Measurements from ENCODE around the gene GLCE. TPM values are rescaled to one million over a fixed set of nuclear protein-coding genes. Genes with fewer than 3 reads are reported as not detected.

Gene GLCE
- total and polyA plus RNA-seq, 2 experiments from 2014 or later: 9.7 to 17.1 TPM

DNA sequence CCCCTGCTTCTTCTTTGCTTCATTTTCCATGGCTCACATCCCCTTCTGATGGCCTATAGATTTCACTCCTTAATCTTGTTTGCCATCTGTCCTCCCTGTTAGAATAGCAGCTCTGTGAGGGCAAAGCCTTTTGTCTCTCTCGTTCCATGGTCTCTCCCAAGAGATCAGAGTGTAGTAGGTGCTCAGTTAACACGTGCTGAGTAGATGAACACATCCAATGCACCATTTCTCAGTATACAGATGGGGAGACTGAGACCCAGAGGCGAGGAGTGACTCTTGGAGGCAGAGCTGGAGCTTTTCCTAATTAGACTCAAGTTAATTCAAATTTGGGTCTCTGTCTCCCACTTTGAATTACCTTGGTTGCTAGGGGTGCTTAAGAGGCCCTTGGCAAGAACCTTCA is 142.5 kb downstream of the GLCE start:
- Histone ChIP-seq H3K36me3 (ENCODE audit: low read depth) (no peaks in the 10 kb centered on the region), H3K9me3 (ENCODE audit: low read depth) (no peaks in the 10 kb centered on the region), H3K27me3 (replicated peaks; ENCODE audit: insufficient read depth) (no peaks in the 10 kb centered on the region), H3K4me2 (ENCODE audit: unreplicated experiment) (no peak overlapping the region), H4K20me1 (ENCODE audit: insufficient read depth) (no peaks in the 10 kb centered on the region), H3K79me2 (ENCODE audit: insufficient read depth) (no peaks in the 10 kb centered on the region), H3K9ac (no peak overlapping the region), H3K27ac (peak overlapping the region; percentile 86), H3K4me1 (ENCODE audit: insufficient read depth) (peaks cover 30% of the 10 kb centered on the region), H3K9me2 (ENCODE audit: insufficient read depth) (no peaks in the 10 kb centered on the region), H2AFZ (no peak overlapping the region), H3K4me3 (no peak overlapping the region), H3F3A (ENCODE audit: insufficient read depth) (peaks cover 28% of the 10 kb centered on the region)
- no peak for TF ChIP-seq EZH2phosphoT487 (IDR thresholded peaks at IDR 0.05; ENCODE audit: insufficient read depth, low read depth)
- no peak for TF ChIP-seq EZH2 (IDR thresholded peaks at IDR 0.05; ENCODE audit: insufficient read depth, poor library complexity, severe bottlenecking)
- in situ Hi-C loops (cut with MboI): no loop called here
- DNase-seq: no peak
- 67 to 69% methylated on average over 3 of the region's 3 CpGs for WGBS, 2 experiments (ENCODE audit: low coverage in 1 of 2, low lambda C conversion rate in 2 of 2, missing lambda C conversion rate in 2 of 2)

DNA sequence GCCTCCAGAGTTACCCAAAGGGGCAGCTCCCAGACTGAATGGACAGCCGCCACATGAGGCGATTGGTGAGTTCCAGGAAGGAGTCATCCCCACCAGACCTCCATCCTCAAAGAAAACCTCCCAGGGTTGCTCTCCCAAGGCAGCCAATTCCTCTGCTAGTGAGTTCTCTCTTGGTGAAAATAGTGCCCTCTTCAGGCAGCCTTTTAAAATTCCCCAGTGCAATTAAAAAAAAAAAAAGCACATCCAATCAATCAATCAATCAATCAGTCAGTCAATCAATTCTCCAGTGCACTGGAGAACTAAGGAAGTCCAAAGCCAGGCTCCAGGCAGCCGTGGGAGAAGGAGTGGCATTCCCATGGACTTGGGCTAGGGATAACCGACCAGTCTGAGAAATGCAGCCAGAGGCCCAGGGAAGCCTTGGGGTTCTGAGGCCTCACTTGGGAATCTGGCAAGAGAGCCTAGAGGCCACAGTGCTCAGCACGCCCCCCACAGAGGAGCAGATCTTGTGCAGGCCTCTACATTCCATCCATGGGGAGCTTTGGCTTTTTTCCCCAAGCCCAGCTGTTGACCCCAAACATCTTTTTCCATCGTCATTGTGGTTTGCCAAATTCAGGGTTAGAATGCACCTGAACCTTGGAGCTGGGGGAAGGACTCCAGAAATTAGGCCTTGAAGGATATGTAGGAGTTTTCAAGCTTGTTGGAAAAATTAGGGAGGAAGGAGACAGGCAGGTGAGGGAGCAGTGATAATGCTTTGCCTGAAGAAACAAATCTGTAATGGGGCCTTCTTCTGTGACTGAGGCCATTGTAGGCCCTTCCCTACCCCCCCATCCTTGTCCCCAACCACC is 143.1 kb downstream of the GLCE start:
- in situ Hi-C loops (cut with MboI): no loop called here
- H2AFZ ChIP-seq: peak overlapping the region; percentile 25; the same call in 1 of the 2 replicates

DNA sequence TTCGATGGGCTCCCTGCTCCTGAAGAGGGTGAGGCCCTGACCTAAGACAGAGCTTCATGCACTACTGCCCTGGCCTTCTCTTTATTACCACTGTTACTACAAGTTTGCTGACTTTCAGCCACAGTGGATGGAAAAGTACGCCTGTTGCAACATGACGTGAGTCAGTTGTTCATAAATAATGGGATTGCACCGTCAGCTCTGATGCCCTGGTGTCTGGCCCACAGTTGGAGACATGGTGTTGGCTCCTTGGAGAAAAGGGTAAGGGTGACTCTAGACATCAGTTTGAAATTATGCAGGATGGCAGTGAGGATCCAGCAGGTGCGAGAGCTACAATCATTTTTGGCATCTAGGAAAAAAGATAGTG is 143.7 kb downstream of the GLCE start:
- H3K4me2 ChIP-seq (ENCODE audit: unreplicated experiment): no peak overlapping the region

More for the DNA sequence above, 143.1 kb downstream of the GLCE start:
- H4K20me1 ChIP-seq (ENCODE audit: insufficient read depth): no peaks in the 10 kb centered on the region
- no peaks in the 10 kb centered on the region for H3K36me3 ChIP-seq (ENCODE audit: low read depth)
- no peaks in the 10 kb centered on the region for H3K79me2 ChIP-seq (ENCODE audit: insufficient read depth)
- H3K27me3 ChIP-seq (replicated peaks; ENCODE audit: insufficient read depth): no peaks in the 10 kb centered on the region
- H3K4me2 ChIP-seq (ENCODE audit: unreplicated experiment): peak overlapping the region; percentile 40
- peak overlapping the region; percentile 86 for H3K27ac ChIP-seq
- H3K9me3 ChIP-seq (ENCODE audit: low read depth): no peaks in the 10 kb centered on the region
- H3K9ac ChIP-seq: peak overlapping the region; percentile 30; the same call in 1 of the 2 replicates
- H3K4me1 ChIP-seq (ENCODE audit: insufficient read depth): peaks cover 30% of the 10 kb centered on the region
- no peaks in the 10 kb centered on the region for H3K9me2 ChIP-seq (ENCODE audit: insufficient read depth)
- TF ChIP-seq EZH2phosphoT487 (IDR thresholded peaks at IDR 0.05; ENCODE audit: insufficient read depth, low read depth) (no peak), EZH2 (IDR thresholded peaks at IDR 0.05; ENCODE audit: insufficient read depth, poor library complexity, severe bottlenecking) (no peak)
- H3F3A ChIP-seq (ENCODE audit: insufficient read depth): peaks cover 28% of the 10 kb centered on the region
- no peak overlapping the region for H3K4me3 ChIP-seq
- peak; percentile 32 for DNase-seq
- 69 to 76% methylated on average over 6 of the region's 6 CpGs for WGBS, 2 experiments (ENCODE audit: low coverage in 1 of 2, low lambda C conversion rate in 2 of 2, missing lambda C conversion rate in 2 of 2)

DNA sequence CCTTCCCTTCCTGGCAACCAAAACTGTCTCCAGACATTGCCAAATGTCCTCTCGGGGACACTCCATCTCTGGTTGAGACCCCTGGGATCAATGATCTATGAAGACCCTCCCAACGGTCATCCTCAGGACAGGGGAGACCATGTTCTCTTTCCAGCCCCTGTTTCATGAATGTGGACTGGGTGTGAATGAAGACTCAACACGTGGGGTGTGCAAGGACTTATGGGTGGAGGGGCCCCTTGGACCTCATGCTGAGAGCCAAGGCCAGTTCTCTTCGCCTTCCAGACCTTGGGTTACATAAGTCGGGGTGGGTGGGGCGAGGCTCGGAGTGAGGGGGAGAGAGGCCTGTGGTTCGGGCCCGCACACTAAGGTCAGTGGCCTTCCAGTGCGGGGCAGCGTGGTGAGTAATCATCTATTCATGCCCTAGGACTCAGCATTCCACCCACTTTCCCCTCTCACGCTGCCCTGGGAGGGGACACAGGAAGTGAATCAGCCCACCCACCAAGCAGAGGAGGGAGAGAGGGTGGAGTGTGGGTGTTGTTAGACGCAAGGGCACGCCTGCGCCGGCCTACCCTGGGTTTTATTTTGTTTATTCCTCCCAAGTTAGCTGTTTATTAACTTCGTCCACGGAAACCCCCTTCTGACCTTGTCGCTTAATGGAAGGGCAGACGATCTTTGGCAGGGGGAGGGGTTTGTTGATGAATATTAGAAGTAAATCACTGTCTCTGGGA is 144.9 kb downstream of the GLCE start:
- H3K27me3 ChIP-seq (replicated peaks; ENCODE audit: insufficient read depth): no peaks in the 10 kb centered on the region
- peak; percentile 95 for DNase-seq
- no peak for TF ChIP-seq EZH2 (IDR thresholded peaks at IDR 0.05; ENCODE audit: insufficient read depth, poor library complexity, severe bottlenecking)
- TF ChIP-seq EZH2phosphoT487 (IDR thresholded peaks at IDR 0.05; ENCODE audit: insufficient read depth, low read depth): no peak
- H3K36me3 ChIP-seq (ENCODE audit: low read depth): no peaks in the 10 kb centered on the region
- peak overlapping the region; percentile 65 for H3K4me2 ChIP-seq (ENCODE audit: unreplicated experiment)
- no peaks in the 10 kb centered on the region for H3K79me2 ChIP-seq (ENCODE audit: insufficient read depth)
- no peak overlapping the region for H3K4me3 ChIP-seq
- in situ Hi-C loops (cut with MboI): no loop called here
- H3K9me3 ChIP-seq (ENCODE audit: low read depth): no peaks in the 10 kb centered on the region
- peak overlapping the region; percentile 86 for H3K27ac ChIP-seq
- H3K9me2 ChIP-seq (ENCODE audit: insufficient read depth): no peaks in the 10 kb centered on the region
- H2AFZ ChIP-seq: peak overlapping the region; percentile 85
- peaks cover 30% of the 10 kb centered on the region for H3K4me1 ChIP-seq (ENCODE audit: insufficient read depth)
- peaks cover 28% of the 10 kb centered on the region for H3F3A ChIP-seq (ENCODE audit: insufficient read depth)
- no peaks in the 10 kb centered on the region for H4K20me1 ChIP-seq (ENCODE audit: insufficient read depth)
- 18 to 24% methylated on average over 20 of the region's 20 CpGs for WGBS, 2 experiments (ENCODE audit: low coverage in 1 of 2, low lambda C conversion rate in 2 of 2, missing lambda C conversion rate in 2 of 2)
- H3K9ac ChIP-seq: peak overlapping the region; percentile 68

More for the DNA sequence above, 143.7 kb downstream of the GLCE start:
- Histone ChIP-seq H3F3A (ENCODE audit: insufficient read depth) (peaks cover 28% of the 10 kb centered on the region), H3K27ac (peak overlapping the region; percentile 86), H3K9ac (peak overlapping the region; percentile 30; the same call in 1 of the 2 replicates), H3K4me3 (no peak overlapping the region), H3K4me1 (ENCODE audit: insufficient read depth) (peaks cover 30% of the 10 kb centered on the region), H3K27me3 (replicated peaks; ENCODE audit: insufficient read depth) (no peaks in the 10 kb centered on the region), H2AFZ (peak overlapping the region; percentile 25; the same call in 1 of the 2 replicates), H3K9me3 (ENCODE audit: low read depth) (no peaks in the 10 kb centered on the region), H4K20me1 (ENCODE audit: insufficient read depth) (no peaks in the 10 kb centered on the region), H3K36me3 (ENCODE audit: low read depth) (no peaks in the 10 kb centered on the region), H3K79me2 (ENCODE audit: insufficient read depth) (no peaks in the 10 kb centered on the region), H3K9me2 (ENCODE audit: insufficient read depth) (no peaks in the 10 kb centered on the region)
- WGBS, 2 experiments (ENCODE audit: low coverage in 1 of 2, low lambda C conversion rate in 2 of 2, missing lambda C conversion rate in 2 of 2): 14 to 20% methylated on average over 5 of the region's 5 CpGs
- no peak for TF ChIP-seq EZH2 (IDR thresholded peaks at IDR 0.05; ENCODE audit: insufficient read depth, poor library complexity, severe bottlenecking)
- TF ChIP-seq EZH2phosphoT487 (IDR thresholded peaks at IDR 0.05; ENCODE audit: insufficient read depth, low read depth): no peak
- in situ Hi-C loops (cut with MboI): no loop called here
- peak; percentile 96 for DNase-seq

Measured in GM23248 (cell line).